ENCODE measurements around the gene SAC3D1.

The SAC3D1 gene

GRCh38 chr11:65063532-65063931 is 22.5 kb downstream of the SAC3D1 start:
- no peak for DNase-seq

- no peak for DNase-seq
Measured at GRCh38 chr11:65064847-65065240, 23.8 kb downstream of the SAC3D1 start.

- no peak for DNase-seq
Measured at GRCh38 chr11:65065851-65066250, 24.8 kb downstream of the SAC3D1 start.

GRCh38 chr11:65066315-65066714 is 25.3 kb downstream of the SAC3D1 start:
- DNase-seq: no peak

- no peak for DNase-seq
Measured at GRCh38 chr11:65066805-65067291, 25.8 kb downstream of the SAC3D1 start.

- no peak for DNase-seq
Measured at GRCh38 chr11:65067446-65067845, 26.4 kb downstream of the SAC3D1 start.

- DNase-seq: no peak
Measured at GRCh38 chr11:65069217-65069616, 28.2 kb downstream of the SAC3D1 start.

GRCh38 chr11:65071907-65072630 is 31.1 kb downstream of the SAC3D1 start:
- DNase-seq: no peak

GRCh38 chr11:65072631-65072966 is 31.6 kb downstream of the SAC3D1 start:
- DNase-seq: no peak

GRCh38 chr11:65077451-65077850 is 36.4 kb downstream of the SAC3D1 start:
- DNase-seq: no peak

- peak; percentile 67 for DNase-seq
Measured at GRCh38 chr11:65078151-65078550, 37.1 kb downstream of the SAC3D1 start.

GRCh38 chr11:65078786-65079342 is 37.9 kb downstream of the SAC3D1 start:
- no peak for DNase-seq

- no peak for DNase-seq
Measured at GRCh38 chr11:65083134-65083833, 42.3 kb downstream of the SAC3D1 start.

GRCh38 chr11:65083834-65084597 is 43.0 kb downstream of the SAC3D1 start, which contains the start of the genes CDCA5 and ZFPL1:
Gene CDCA5, minus strand, starts transcription at chr11:65084040. Its CDS starts 62 bp downstream, at chr11:65083978.
Gene ZFPL1, plus strand, starts transcription at chr11:65084222. Its CDS starts 477 bp downstream, at chr11:65084699.
- peak; percentile 95 to 96 for DNase-seq

GRCh38 chr11:65084598-65085375 is 43.8 kb downstream of the SAC3D1 start:
- no peak for DNase-seq

- DNase-seq: no peak
Measured at GRCh38 chr11:65085446-65085845, 44.4 kb downstream of the SAC3D1 start.

GRCh38 chr11:65086809-65087208 is 45.8 kb downstream of the SAC3D1 start:
- DNase-seq: no peak

- DNase-seq: no peak
Measured at GRCh38 chr11:65087216-65087615, 46.2 kb downstream of the SAC3D1 start.

GRCh38 chr11:65087827-65088226 is 46.8 kb downstream of the SAC3D1 start:
- no peak for DNase-seq

- no peak for DNase-seq
Measured at GRCh38 chr11:65089621-65090020, 48.6 kb downstream of the SAC3D1 start.

GRCh38 chr11:65090628-65091027 is 49.6 kb downstream of the SAC3D1 start:
- DNase-seq: no peak

All from stimulated activated CD4-positive, alpha-beta T cell treated with anti-CD3 and anti-CD28 coated beads, Interleukin-2, amount 100 ng/mL, for 48 hours (primary cell).